ENCODE data around the gene SPATA4. TPM values are rescaled to one million over a fixed set of nuclear protein-coding genes. Genes with fewer than 3 reads are reported as not detected.

The SPATA4 gene
- total RNA-seq, 1 donor from 2014 or later, result not detected

DNA sequence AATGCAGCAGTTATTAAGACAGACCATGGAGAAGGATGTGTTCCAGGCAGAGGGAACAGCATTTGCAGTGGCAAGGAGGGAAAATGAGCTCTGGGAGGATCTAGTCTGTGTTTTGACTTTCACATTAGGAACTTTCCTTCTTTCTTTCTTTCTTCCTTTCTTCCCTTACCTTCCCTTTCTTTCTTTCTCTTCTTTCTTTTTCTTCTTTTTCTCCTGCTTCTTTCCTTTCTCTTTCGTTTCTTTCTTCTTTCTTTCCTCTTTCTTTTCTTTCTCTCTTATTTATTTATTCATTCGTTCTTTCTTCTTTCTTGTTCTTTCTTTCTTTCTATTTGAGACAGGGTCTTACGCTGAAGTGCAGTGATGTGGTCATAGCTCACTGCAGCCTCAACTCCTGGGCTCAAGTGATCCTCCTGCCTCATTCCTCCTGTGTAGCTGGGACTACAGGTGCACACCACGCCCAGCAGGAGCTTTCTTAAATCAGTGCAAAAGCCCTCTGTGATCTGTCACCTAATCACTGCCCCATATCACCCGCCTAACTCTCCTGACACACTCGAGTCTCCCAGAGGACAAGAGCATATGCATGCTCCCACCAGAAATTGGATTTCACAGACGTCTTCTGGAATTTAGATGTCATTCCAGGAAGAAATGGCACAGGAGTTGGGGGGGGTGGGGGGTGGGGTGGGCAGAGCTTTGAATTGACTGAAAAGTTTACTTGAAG lies 15.4 kb upstream of the SPATA4 start:
- intact Hi-C loops (cut with micrococcal nuclease), result no loop called here
- Mint-ChIP-seq H3K9me3 (no peaks in the 10 kb centered on the region), H3K4me3 (ENCODE audit: low read depth) (no peak overlapping the region), H3K4me1 (ENCODE audit: low read depth) (no peaks in the 10 kb centered on the region), H3K27ac (no peak overlapping the region), H3K27me3 (ENCODE audit: low read depth) (peaks cover 13% of the 10 kb centered on the region), H3K36me3 (ENCODE audit: low read depth) (no peaks in the 10 kb centered on the region)
- no peak for DNase-seq (ENCODE audit: low spot score)

DNA sequence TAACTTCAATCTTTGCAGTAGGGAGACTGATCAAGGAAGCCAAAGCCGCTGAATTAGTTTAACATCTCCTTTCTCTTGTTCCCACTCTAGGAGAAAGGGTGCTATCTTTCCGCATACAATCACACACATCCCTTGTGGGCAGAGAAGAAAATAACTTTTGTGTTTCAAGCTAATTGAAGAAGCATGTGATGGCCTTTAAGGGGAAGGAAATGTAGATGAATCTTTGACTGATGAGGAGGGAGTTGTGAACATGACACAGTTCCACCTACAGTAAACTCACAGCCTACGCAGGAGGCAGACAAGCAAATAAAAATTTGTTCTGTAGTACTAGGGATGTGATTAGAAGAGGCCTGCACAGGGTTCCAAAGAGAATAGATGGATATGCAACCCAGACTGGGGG lies 14.7 kb upstream of the SPATA4 start:
- intact Hi-C loops (cut with micrococcal nuclease), result no loop called here
- Mint-ChIP-seq H3K27me3 (ENCODE audit: low read depth) (peaks cover 14% of the 10 kb centered on the region), H3K4me3 (ENCODE audit: low read depth) (no peak overlapping the region), H3K36me3 (ENCODE audit: low read depth) (no peaks in the 10 kb centered on the region), H3K27ac (no peak overlapping the region), H3K9me3 (no peaks in the 10 kb centered on the region), H3K4me1 (ENCODE audit: low read depth) (no peaks in the 10 kb centered on the region)
- DNase-seq (ENCODE audit: low spot score), result no peak

DNA sequence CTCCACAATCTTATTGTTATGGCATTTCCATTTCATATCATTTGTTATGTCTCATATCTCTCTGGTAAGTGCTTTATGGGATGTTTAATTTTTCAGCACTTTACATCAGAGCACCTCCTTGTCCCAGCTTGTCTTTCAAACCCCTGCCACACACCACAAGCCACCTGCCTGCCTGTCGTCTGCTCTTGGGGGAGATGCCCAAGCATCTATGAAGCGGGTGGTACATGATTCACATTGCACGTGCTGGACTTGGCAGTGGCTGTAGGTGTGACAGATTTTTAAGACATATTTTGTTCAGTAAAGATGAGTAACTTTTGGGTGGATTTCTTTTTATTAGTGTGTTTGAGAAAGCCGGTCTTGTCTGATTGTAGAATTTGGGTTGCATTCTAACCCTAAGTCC lies 14.2 kb upstream of the SPATA4 start:
- intact Hi-C loops (cut with micrococcal nuclease), result no loop called here
- H3K4me3 Mint-ChIP-seq (ENCODE audit: low read depth), result no peak overlapping the region
- H3K27me3 Mint-ChIP-seq (ENCODE audit: low read depth), result peaks cover 14% of the 10 kb centered on the region

DNA sequence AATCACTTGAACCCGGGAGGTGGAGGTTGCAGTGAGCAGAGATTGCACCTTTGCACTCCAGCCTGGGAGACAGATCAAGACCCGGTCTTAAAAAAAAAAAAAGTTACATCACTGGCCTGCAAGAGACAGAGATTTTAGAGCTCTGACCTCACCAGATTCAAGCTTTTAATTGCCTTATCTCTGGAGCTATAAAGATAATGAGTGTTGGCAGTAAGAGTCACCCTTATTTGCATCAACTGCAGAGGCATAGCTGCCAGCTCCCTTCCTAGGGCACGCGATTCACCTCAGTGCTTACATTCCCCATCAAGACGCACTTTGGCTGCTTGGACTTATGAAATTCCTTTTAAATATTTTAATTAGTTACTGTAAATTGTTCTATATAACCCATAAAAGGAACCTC lies 12.5 kb upstream of the SPATA4 start:
- H3K4me3 Mint-ChIP-seq (ENCODE audit: low read depth), result no peak overlapping the region
- no peaks in the 10 kb centered on the region for H3K9me3 Mint-ChIP-seq
- intact Hi-C loops (cut with micrococcal nuclease), result no loop called here
- H3K36me3 Mint-ChIP-seq (ENCODE audit: low read depth), result no peaks in the 10 kb centered on the region
- no peak overlapping the region for H3K27ac Mint-ChIP-seq
- H3K27me3 Mint-ChIP-seq (ENCODE audit: low read depth), result peaks cover 14% of the 10 kb centered on the region
- DNase-seq (ENCODE audit: low spot score), result no peak
- H3K4me1 Mint-ChIP-seq (ENCODE audit: low read depth), result no peaks in the 10 kb centered on the region

More for the DNA sequence above, 14.2 kb upstream of the SPATA4 start:
- no peak for DNase-seq (ENCODE audit: low spot score)
- Mint-ChIP-seq H3K9me3 (no peaks in the 10 kb centered on the region), H3K36me3 (ENCODE audit: low read depth) (no peaks in the 10 kb centered on the region), H3K4me1 (ENCODE audit: low read depth) (no peaks in the 10 kb centered on the region), H3K27ac (no peak overlapping the region)

DNA sequence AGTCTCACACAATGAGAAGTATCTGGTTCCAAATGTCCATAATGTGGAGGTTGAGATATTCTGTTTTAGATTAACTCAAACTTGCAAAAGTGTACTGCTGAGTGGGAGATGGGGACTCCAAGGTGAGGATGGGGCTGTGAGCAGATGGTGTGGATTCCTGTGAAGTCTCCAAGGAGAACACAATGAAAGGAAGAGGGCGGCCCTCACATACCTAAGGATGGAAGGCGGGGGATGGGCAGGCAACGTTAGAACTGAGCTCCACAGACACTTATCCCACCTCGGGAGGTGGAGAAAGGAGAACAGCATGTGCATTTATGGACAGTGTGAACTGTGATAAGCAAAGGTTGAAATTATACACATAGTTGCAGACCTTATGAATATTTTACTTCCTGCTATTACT lies 9.9 kb upstream of the SPATA4 start:
- DNase-seq (ENCODE audit: low spot score), result no peak

DNA sequence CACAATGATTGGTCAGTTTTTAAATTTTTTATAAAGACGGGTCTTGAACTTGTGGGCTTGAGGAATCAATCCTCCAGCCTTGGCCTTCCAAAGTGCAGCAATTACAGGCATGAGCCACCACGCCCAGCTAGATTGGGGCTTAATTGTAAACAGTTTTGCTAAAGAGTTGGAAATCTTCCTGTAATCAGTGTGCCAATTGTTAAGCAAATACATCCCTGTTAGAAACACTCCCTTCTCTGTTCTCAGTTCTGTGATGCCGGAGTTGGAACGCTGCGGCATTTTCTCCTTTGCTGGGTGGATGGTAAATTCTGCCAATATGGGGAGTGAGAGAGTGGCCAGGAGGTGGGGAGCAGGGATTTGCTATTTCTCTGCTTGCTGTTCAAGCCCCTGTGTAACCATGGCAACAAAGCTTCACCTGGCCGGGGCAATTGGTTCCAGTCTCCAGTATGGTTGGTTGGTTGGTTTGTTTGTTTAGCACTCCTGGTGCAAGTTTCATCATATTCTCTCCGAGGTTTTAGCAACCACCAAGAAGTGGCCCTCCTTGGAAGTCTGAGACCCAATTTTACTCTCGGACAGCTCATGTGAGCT lies 3.0 kb upstream of the SPATA4 start:
- no peak for DNase-seq (ENCODE audit: low spot score)
- Mint-ChIP-seq H3K9me3 (peaks cover 3% of the 10 kb centered on the region), H3K27ac (no peak overlapping the region), H3K4me3 (ENCODE audit: low read depth) (no peak overlapping the region), H3K36me3 (ENCODE audit: low read depth) (peaks cover 3% of the 10 kb centered on the region), H3K4me1 (ENCODE audit: low read depth) (peaks cover 22% of the 10 kb centered on the region), H3K27me3 (ENCODE audit: low read depth) (peaks cover 26% of the 10 kb centered on the region)
- intact Hi-C loops (cut with micrococcal nuclease), result loop anchor here (10.0 kb wide), 1 partner anchor 296 kb away; no protein-coding TSS in a partner anchor

More for the DNA sequence above, 9.9 kb upstream of the SPATA4 start:
- Mint-ChIP-seq H3K4me1 (ENCODE audit: low read depth) (no peaks in the 10 kb centered on the region), H3K27ac (no peak overlapping the region), H3K4me3 (ENCODE audit: low read depth) (no peak overlapping the region), H3K27me3 (ENCODE audit: low read depth) (peaks cover 13% of the 10 kb centered on the region), H3K9me3 (no peaks in the 10 kb centered on the region), H3K36me3 (ENCODE audit: low read depth) (no peaks in the 10 kb centered on the region)
- intact Hi-C loops (cut with micrococcal nuclease), result no loop called here

DNA sequence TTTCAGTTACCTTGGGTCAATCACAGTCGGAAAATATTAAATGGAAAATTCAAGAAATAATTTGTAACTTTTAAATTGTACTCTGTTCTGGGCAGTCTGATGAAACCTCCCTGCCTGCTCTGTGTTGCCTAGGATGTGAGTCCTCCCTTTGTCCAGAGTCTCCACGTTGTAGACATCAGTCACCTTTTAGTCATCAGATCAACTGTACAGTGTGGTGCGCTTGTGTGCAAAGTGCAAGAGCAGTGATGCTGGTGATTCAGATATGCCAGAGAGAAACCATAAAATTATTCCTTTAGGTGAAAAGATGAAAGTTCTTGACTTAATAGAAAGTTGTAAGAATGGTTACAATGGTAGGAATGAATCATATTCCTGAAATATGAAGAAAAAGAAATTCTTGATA lies 1.4 kb downstream of the SPATA4 start:
- H3K27me3 Mint-ChIP-seq (ENCODE audit: low read depth), result peaks cover 47% of the 10 kb centered on the region
- peak overlapping the region; percentile 30 for H3K4me3 Mint-ChIP-seq (ENCODE audit: low read depth)
- peaks cover 3% of the 10 kb centered on the region for H3K36me3 Mint-ChIP-seq (ENCODE audit: low read depth)
- H3K27ac Mint-ChIP-seq, result peak overlapping the region; percentile 77
- intact Hi-C loops (cut with micrococcal nuclease), result loop anchor here (2.0 to 10.0 kb wide), 3 partner anchors 129 to 709 kb away; partner anchors contain the start of gene WDR17
- peaks cover 3% of the 10 kb centered on the region for H3K9me3 Mint-ChIP-seq
- H3K4me1 Mint-ChIP-seq (ENCODE audit: low read depth), result peaks cover 25% of the 10 kb centered on the region
- DNase-seq (ENCODE audit: low spot score), result no peak

DNA sequence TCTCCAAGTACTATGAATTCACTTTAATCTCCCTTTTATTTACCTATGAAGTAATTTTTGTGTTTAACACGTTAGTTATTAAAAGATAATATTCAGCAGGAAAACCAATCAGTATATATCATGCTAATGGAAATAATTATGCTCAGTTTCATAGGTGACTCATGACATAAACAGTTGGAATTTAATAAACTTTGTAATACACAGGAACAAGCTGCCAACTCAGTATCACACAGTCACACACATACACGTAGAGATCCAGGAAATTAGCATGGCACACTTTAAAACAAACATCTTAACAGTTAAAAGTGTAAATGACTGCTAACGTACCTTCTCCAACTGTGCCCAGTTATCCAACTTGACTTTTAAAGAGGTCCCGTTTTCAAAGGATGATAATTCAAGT lies 2.3 kb downstream of the SPATA4 start:
- no peak overlapping the region for H3K27ac Mint-ChIP-seq
- peaks cover 3% of the 10 kb centered on the region for H3K36me3 Mint-ChIP-seq (ENCODE audit: low read depth)
- H3K27me3 Mint-ChIP-seq (ENCODE audit: low read depth), result peaks cover 46% of the 10 kb centered on the region
- H3K4me3 Mint-ChIP-seq (ENCODE audit: low read depth), result no peak overlapping the region
- intact Hi-C loops (cut with micrococcal nuclease), result loop anchor here (10.0 kb wide), 1 partner anchor 302 kb away; no protein-coding TSS in a partner anchor
- peaks cover 3% of the 10 kb centered on the region for H3K9me3 Mint-ChIP-seq
- no peak for DNase-seq (ENCODE audit: low spot score)
- peaks cover 25% of the 10 kb centered on the region for H3K4me1 Mint-ChIP-seq (ENCODE audit: low read depth)

DNA sequence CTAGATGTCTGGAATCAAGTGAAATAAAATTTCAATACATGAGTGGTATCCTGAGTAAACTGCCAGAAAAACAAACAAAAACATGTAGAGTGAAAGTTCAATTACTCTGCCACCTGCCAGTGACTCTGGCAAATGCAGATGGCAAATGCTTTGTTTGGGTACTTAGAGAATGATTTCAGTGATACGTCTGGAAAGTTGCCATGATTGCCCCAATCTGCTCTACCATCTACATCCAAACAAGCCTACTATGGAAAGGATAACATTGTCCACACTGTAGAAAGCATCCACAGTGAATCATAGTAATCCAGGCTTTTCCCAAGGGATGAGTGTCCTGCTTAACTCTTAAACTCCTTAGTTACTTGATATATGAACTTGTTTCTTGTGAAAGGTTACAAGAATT lies 3.4 kb downstream of the SPATA4 start:
- Mint-ChIP-seq H3K36me3 (ENCODE audit: low read depth) (peaks cover 3% of the 10 kb centered on the region), H3K27ac (no peak overlapping the region), H3K4me1 (ENCODE audit: low read depth) (peaks cover 28% of the 10 kb centered on the region), H3K27me3 (ENCODE audit: low read depth) (peaks cover 40% of the 10 kb centered on the region), H3K9me3 (peaks cover 3% of the 10 kb centered on the region), H3K4me3 (ENCODE audit: low read depth) (no peak overlapping the region)
- no peak for DNase-seq (ENCODE audit: low spot score)
- intact Hi-C loops (cut with micrococcal nuclease), result loop anchor here (10.0 kb wide), 1 partner anchor 303 kb away; no protein-coding TSS in a partner anchor

DNA sequence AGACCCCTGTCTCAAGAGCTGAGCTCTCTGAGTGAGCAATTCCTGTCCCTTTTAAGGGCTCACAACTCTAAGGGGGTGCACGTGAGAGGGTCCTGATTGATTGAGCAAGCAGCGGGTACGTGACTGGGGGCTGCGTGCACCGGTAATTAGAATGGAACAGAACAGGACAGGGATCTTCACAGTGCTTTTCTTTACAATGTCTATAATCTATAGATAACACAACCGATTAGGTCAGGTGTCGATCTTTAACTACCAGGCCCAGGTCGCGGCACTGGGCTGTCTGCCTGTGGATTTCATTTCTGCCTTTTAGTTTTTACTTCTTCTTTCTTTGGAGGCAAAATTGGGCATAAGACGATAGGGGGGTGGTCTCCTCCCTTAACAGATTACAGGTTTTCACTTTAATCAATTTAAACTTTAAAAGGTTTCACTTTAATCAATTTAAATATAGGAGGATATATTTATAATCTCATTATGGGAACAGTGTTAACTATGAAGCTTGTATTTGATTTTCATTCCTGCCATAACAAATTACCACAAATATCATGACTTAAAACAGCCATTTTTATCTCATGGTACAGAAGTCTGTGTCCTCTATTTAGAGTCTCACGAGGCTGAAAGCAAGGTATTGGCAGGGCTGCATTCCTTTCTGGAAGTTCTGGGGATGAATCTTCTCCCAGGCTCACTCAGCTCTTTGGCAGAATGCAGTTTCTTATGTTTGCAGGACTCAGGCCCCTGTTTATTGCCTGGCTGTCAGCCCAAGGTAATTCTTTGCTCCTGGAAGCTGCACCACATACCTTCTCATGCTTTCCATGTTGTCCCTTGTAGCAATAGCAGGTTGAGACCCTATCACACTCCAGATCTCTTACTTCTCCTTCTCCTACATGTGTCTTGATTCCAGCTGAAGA lies 5.2 kb downstream of the SPATA4 start:
- Mint-ChIP-seq H3K36me3 (ENCODE audit: low read depth) (no peaks in the 10 kb centered on the region), H3K27me3 (ENCODE audit: low read depth) (peaks cover 42% of the 10 kb centered on the region), H3K4me3 (ENCODE audit: low read depth) (no peak overlapping the region), H3K4me1 (ENCODE audit: low read depth) (peaks cover 21% of the 10 kb centered on the region), H3K9me3 (no peaks in the 10 kb centered on the region), H3K27ac (no peak overlapping the region)
- intact Hi-C loops (cut with micrococcal nuclease), result loop anchor here (10.0 kb wide), 1 partner anchor 305 kb away; no protein-coding TSS in a partner anchor
- DNase-seq (ENCODE audit: low spot score), result no peak

DNA sequence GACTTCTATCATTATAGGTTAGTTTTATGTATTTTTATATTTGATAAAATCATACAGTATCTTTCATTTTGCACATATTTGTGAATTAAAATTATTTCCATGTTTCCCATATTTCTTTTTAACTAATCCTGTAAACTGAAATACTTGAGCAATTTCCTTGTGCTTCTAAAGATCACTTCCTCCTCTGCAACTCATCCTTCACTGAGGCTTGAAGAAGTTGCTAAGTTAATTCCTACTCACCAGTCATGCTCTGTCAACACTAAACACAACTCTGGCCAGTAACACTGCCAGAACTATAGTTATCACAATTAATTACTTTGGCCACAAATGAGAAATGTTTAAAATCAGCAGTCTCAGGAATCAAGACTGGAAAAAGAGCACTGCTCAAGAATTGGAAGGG lies 6.7 kb downstream of the SPATA4 start:
- DNase-seq (ENCODE audit: low spot score), result no peak
- H3K27ac Mint-ChIP-seq, result no peak overlapping the region
- no peak overlapping the region for H3K4me3 Mint-ChIP-seq (ENCODE audit: low read depth)
- peaks cover 7% of the 10 kb centered on the region for H3K4me1 Mint-ChIP-seq (ENCODE audit: low read depth)
- intact Hi-C loops (cut with micrococcal nuclease), result no loop called here
- H3K36me3 Mint-ChIP-seq (ENCODE audit: low read depth), result no peaks in the 10 kb centered on the region
- no peaks in the 10 kb centered on the region for H3K9me3 Mint-ChIP-seq
- peaks cover 41% of the 10 kb centered on the region for H3K27me3 Mint-ChIP-seq (ENCODE audit: low read depth)

DNA sequence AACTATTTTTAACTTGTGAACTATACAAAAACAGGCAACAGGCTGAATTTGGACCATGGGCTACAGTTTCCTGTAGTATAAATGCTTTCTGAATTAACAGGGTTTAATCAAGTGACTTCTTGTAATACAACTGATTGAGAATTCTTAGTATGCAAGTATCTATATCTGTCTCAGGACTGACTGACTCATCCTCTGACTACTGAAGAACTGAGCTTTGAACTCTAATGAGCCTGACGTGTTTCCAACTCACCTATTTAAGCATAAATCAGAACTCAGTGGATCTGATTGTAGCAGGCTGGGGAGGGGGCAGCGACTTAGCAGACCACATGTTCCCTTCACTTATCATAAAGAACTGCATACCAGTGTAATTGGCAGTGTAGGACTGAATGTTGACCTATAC lies 7.8 kb downstream of the SPATA4 start:
- Mint-ChIP-seq H3K4me1 (ENCODE audit: low read depth) (peaks cover 2% of the 10 kb centered on the region), H3K27ac (no peak overlapping the region), H3K27me3 (ENCODE audit: low read depth) (peaks cover 40% of the 10 kb centered on the region), H3K9me3 (no peaks in the 10 kb centered on the region), H3K36me3 (ENCODE audit: low read depth) (no peaks in the 10 kb centered on the region), H3K4me3 (ENCODE audit: low read depth) (no peak overlapping the region)
- intact Hi-C loops (cut with micrococcal nuclease), result no loop called here
- no peak for DNase-seq (ENCODE audit: low spot score)
